H7 (cell line): ENCODE data around the gene UGT3A2. TPM values are rescaled to one million over a fixed set of nuclear protein-coding genes. Genes with fewer than 3 reads are reported as not detected.

ENCODE experiments used
- DNase-seq: peaks from one replicate; pipeline ENCODE4 v3.0.0; 2012
- H3K27me3 ChIP-seq: 2 replicates; pipeline ENCODE4 v1.6.0; 2011; ENCODE audit warnings: mild to moderate bottlenecking, low read length; ENCODE audit not compliant: control insufficient read depth, insufficient read depth
- H3K36me3 ChIP-seq: replicated peaks from 2 replicates; pipeline ENCODE4 v1.5.1; 2011; ENCODE audit warnings: low read length; ENCODE audit not compliant: control insufficient read depth, insufficient read depth
- H3K4me3 ChIP-seq: 2 replicates; pipeline ENCODE4 v1.5.1; 2011; ENCODE audit warnings: low read depth, mild to moderate bottlenecking, control low read depth, low read length, moderate library complexity; ENCODE audit not compliant: insufficient read depth
- total RNA-seq: library from RNA; depleted of rRNA; stranded (reverse); fragments of >200 nt; shearing (Covaris generic); gene quantifications from 2 replicates; pipeline ENCODE4 v1.2.3, GENCODE V29; 2014; rRNA removed

Gene UGT3A2, protein sequence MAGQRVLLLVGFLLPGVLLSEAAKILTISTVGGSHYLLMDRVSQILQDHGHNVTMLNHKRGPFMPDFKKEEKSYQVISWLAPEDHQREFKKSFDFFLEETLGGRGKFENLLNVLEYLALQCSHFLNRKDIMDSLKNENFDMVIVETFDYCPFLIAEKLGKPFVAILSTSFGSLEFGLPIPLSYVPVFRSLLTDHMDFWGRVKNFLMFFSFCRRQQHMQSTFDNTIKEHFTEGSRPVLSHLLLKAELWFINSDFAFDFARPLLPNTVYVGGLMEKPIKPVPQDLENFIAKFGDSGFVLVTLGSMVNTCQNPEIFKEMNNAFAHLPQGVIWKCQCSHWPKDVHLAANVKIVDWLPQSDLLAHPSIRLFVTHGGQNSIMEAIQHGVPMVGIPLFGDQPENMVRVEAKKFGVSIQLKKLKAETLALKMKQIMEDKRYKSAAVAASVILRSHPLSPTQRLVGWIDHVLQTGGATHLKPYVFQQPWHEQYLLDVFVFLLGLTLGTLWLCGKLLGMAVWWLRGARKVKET
- 4.7 and 6.5 TPM in 2 replicates for total RNA-seq

DNA sequence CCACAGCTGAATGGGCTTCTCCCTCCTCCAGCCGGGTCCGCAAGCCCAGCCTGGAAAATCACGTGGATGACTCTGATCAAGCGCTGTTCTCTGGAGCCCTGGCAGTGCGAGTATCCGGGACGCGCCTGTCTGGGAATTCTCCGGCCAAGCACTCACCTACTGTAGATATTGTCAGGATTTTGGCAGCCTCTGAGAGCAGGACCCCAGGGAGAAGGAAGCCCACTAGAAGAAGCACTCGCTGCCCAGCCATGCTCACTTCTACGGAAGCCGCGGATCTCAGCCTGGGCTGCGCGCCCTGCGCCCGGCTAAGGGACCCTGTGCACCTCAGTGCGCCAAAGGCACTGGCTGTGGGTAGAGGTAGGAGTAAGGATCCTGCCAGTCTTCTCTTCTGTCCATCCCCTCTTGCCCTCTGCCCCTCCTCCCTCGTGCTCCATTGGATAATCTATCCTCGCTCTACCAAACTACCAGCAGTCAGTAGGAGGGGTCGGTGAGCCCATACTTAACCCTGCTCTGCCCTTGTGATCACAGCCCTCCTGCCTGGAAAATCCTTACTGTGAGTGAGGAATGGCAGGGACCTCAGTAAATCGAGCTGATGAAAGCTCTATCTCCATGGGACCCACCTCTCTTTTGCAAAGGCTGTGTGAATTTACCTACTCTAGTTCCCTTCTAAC is at the start of gene UGT3A2:
TSS of gene UGT3A2 (minus strand) at position 343 of the 671 bp plus-strand sequence. CDS start at position 250, 93 bp downstream.
- Histone ChIP-seq H3K4me3 (peak within 1 kb of the TSS; percentile 66), H3K27me3 (peaks cover 14% of the 10 kb centered on the region), H3K36me3 (no peaks in the 10 kb centered on the region)
- DNase-seq: peak; percentile 81

DNA sequence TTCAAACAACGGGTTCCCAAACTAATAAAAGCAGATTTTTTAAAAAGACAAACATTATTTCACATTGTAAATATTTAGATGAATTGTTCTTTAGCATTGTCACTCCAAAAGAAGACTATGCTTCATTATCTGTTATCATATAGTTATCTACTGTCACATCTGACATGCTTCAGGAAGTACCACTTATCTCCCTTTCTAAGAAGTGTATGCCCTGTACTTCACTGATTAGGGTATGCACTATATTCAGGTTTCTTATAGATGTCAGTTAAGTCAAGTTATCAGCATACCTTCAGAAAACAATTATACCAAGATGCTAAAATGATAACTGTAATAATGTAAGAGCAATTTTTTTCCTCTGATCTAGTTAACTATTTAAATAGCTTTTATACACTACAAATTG is 44.6 kb upstream of the UGT3A2 start:
- Histone ChIP-seq H3K4me3 (no peak overlapping the region), H3K27me3 (no peaks in the 10 kb centered on the region), H3K36me3 (no peaks in the 10 kb centered on the region)
- DNase-seq: no peak

DNA sequence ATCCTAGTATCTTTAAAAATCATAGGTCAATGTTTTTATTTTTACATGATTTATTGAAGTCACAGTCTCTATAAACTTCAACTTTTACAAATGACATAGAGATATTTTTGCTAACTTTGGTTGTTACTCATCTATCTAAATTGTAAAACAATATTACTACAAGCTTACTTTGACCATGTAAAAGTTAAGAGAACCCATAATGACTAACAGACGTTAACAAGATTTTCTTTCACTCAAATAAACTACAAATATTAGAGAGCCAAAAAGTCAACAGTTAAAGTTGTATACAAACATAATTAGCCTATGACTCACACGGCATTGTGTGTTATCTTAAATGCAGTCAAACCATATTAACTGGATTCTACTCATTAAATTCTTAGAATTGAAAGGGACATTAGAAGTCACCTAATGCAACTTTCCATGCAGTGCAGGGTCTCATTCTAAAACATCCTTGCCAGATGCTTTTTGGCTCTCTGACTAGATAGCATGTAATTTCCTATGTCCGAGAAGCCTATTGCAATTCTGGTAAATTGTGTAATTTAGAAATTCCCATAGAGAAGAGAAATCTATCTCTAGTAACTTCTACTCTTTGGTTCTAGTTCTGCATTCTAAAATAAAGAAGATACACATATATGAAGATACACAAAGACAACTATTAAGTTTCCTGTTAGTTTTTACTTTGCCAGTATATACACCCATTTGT is 42.2 kb upstream of the UGT3A2 start:
- Histone ChIP-seq H3K36me3 (no peaks in the 10 kb centered on the region), H3K27me3 (no peaks in the 10 kb centered on the region), H3K4me3 (no peak overlapping the region)
- no peak for DNase-seq

DNA sequence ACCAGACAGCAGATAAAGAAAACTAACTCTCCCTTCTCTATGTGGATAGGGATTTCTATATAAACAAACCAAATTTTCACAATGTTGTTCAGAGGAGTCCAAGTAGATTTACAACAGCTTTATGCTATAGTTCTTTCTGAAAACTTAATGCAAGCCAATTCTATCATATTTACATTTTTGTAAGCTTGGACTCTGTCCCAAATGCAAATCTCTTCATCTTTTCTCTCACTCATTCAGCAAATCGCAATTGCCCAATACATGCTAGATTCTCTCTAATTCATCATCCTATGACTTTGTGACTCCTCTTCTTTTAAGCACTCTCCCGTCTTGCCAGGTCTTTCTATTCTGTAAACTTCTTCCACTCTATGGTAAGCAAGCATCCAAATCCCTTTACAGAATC is 39.1 kb upstream of the UGT3A2 start:
- no peak for DNase-seq
- Histone ChIP-seq H3K4me3 (no peak overlapping the region), H3K36me3 (no peaks in the 10 kb centered on the region), H3K27me3 (no peaks in the 10 kb centered on the region)

DNA sequence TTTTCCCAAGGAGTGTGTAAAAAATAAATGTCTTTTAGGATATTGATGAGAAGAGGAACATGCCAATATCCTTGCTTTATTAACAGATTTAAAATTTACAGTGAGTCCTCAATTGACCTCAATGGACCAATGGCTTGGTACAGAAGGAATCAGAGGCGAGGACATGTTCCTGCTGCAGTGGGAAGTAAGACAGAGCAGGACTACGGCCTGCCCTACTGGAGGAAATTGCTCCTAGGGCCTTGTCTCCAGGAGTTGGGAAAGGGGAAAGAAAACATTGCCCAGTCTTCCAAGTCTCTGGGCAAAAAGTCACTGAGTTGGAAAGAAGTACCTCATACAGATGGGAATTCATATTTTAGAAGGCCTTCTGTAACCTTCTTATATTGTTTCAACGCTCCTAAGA is 33.1 kb upstream of the UGT3A2 start:
- Histone ChIP-seq H3K36me3 (no peaks in the 10 kb centered on the region), H3K4me3 (no peak overlapping the region), H3K27me3 (no peaks in the 10 kb centered on the region)
- DNase-seq: no peak

DNA sequence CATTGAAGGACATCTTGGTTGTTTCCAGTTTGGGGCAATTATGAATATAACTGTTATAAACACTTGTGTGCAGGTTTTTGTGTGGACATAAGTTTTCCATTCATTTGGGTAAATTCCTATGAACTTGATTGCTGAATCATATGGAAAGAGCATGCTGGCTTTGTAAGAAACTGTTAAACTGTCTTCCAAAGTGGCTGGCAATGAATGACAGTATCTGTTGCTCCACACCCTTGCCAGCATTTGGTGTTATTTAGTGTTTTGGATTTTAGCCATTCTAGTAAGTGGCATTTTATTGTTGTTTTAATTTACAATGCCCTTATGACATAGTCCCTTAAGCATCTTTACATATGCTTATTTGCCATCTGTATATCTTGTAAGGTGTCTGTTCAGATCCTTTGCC is 29.8 kb upstream of the UGT3A2 start:
- DNase-seq: no peak
- no peaks in the 10 kb centered on the region for H3K27me3 ChIP-seq
- H3K36me3 ChIP-seq: no peaks in the 10 kb centered on the region
- no peak overlapping the region for H3K4me3 ChIP-seq

DNA sequence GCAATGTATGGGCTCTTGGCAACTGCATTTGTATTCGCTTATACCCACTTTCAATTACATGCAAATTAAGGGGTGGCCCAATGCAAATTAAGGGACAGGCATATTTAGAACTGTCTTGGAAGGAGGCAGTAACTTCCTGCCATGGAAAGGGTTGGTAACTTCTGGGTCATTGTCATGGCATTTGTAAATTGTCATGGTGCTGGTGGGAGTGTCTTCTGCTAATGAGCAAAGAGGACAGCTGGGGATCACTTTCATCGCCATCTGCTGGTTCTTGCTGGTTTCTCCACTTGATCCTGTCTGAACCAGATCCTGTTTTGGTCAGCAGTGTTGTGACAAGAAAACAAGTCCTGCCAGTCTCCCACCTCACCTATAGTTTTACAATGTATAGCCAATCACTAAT is 23.3 kb upstream of the UGT3A2 start:
- Histone ChIP-seq H3K4me3 (no peak overlapping the region), H3K36me3 (no peaks in the 10 kb centered on the region), H3K27me3 (no peaks in the 10 kb centered on the region)
- no peak for DNase-seq

DNA sequence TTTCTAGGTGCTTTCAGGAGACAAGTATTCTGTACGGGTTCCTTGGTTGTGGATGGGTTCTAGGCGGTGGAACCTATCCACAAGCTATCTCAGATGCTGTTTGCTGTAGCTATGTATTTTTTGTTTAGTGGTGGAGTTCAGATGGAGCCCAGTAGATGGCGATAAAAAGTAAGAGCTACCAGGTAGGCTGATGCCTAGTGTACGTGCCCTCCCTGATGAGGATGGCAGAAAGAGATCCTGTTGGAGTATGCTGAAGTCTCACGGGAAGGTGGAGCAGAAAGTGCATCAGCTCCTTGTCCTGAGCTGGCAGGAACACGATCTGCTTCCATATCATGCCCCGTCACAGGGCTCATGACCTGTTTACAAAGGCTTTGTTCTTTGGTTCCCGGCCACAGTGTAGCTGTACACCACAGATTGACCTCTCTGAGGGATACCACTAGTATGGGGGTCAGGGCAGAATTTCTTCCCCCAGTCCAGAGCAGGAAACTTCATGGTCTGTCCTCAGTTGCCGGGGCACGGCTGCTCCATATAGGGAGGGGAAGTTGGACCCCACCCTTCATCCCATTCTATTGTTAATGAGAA is 12.6 kb upstream of the UGT3A2 start:
- peak; percentile 80 for DNase-seq
- H3K27me3 ChIP-seq: no peaks in the 10 kb centered on the region
- H3K4me3 ChIP-seq: no peak overlapping the region
- H3K36me3 ChIP-seq: no peaks in the 10 kb centered on the region

DNA sequence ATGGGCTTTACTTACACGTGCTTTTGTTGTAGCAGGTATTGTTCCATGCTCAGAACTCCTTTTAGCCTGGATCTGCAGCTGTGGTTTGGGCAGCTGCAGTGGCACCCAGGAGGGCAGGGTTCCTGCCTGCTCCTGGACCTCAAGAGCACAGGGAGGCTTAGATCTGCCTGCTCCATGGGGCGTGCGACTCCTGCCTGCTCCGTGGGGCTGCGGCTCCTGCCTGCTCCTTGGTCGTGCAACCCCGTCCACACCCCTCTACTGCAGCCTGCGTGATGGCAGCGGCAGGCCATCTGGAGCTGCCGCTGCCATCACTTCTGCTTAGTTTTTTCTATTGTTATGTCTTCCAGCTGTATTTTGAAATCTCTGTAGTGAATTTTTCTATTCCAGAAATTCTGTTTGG is 11.7 kb upstream of the UGT3A2 start:
- DNase-seq: no peak

DNA sequence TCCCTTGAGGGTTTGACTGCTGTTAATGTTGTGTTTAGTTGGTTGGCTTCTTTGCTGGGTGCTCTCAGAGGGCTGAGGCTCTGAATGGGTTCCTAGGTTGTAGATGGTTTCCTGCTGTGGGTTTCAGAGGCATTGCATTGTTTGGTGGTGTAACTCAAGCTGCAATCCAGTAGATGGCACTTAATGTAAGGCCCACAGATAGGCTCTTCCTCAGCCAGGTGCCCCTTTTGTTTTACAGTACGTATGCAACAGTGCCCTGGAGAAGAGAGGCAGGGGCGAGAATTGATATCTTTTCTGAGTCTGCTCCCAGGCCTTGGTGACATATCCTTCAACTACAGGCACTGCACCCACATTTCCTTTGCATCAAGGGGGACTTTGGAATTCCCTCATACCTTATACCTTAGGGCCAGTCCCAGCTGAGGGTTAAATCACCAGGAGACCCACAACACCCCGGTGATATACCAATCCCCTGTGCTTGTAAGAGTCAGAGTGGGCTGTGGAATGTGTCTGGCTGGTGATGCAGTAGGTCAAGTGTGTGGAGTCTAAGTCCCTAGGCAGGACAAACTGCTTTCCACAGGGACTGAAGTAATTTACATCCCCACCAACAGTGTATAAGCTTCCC is 7.0 kb upstream of the UGT3A2 start:
- peak; percentile 54 for DNase-seq
- Histone ChIP-seq H3K27me3 (0 out of 2 replicates have a peak, but pooled peaks cover 2% of the 10 kb centered on the region), H3K36me3 (no peaks in the 10 kb centered on the region), H3K4me3 (no peak overlapping the region)

More for the DNA sequence above, 11.7 kb upstream of the UGT3A2 start:
- H3K27me3 ChIP-seq: no peaks in the 10 kb centered on the region
- no peaks in the 10 kb centered on the region for H3K36me3 ChIP-seq
- no peak overlapping the region for H3K4me3 ChIP-seq

DNA sequence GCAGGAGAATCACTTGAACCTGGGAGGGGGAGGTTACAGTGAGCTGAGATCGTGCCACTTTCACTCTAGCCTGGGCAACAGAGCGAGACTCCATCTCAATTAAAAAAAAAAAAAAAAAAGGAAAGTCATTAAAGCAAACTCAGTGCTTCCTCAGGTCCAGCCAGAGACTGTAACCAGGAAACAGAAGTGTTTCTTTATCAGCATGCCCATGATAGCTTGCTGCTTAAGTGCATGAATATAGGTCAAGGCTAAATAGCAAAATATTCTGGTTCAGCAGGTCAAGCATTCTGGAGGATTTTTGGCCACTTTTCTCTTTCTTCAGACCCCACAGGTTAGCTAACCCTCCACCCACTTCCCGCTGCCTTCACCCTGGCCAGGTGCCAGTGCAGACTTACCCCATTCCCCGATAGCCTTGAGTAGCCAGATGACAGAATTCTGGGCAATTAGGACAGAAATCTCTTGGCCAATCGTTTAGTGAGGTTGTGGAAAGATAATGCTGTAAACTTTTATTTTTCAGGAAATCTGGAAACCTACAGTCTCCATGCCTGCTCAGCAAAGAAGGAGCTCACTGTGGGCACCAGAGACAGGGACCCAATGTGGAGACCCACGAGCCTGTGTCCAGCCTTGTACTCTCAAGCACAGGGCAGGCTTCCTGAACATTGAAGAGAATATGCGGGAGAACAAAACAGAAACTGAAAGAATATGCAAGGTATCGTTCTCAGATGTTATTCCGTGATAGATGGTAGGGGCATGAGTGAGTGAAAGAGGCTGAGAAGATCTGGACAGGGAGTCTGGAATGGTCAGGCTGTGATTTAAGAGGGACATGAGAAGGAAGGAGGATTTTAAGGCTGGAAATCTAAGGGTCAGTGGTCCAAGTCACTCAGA is 4.2 kb upstream of the UGT3A2 start:
- no peak for DNase-seq
- peaks cover 4% of the 10 kb centered on the region; the same call in 1 of the 2 replicates for H3K27me3 ChIP-seq
- H3K36me3 ChIP-seq: no peaks in the 10 kb centered on the region
- no peak overlapping the region for H3K4me3 ChIP-seq

DNA sequence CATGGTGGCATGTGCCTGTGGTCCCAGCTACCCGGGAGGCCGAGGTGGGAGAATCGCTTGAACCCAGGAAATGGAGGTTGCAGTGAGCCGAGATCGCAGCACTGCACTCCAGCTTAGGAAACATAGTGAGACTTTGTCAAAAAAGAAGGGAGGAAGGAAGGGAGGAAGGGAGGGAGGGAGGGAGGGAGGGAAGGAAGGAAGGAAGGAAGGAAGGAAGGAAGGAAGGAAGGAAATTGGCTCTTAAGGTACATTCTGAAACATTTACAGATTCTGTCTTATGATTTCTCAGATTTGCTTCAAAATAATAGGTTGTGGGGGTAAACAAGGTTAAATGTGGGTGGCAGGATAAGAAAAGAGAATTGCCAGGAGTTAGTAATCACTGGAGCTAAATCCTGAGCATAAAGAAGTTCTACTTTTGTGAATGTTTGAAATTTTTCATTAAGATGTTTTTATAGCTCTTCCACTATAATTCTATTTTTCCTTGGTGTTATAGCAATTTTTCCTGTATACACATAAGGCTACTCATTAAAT is 2.1 kb upstream of the UGT3A2 start:
- no peak for DNase-seq
- Histone ChIP-seq H3K4me3 (no peak overlapping the region), H3K27me3 (peaks cover 14% of the 10 kb centered on the region), H3K36me3 (no peaks in the 10 kb centered on the region)

DNA sequence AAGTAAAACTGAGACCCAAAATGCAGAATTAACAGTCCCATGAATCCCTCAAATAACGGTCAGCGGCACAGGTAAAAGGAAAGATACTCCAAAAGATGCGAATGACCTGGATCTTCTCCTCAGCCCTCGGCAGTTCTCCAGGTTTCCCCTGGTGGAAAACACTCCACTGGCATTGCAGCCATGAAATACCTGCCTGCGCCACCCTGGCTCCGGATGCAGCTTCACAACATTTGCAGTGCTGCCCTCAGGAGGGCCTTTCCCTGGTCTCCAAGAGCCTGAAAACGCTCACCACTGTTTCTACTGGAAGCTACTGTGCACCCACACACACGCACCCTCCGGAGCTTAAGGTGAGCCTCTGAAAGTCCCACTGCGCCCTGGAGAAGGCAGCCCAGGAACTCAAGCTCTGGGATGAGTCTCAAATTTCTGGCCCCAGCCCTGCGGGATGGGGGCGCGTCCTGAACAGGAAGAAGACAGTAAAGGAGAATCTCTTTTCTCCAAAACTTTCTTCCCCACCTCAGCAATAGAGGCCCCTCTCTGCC is 612 bp downstream of the UGT3A2 start:
- H3K4me3 ChIP-seq: peak overlapping the region; percentile 66
- no peak for DNase-seq
- H3K27me3 ChIP-seq: peaks cover 12% of the 10 kb centered on the region
- H3K36me3 ChIP-seq: no peaks in the 10 kb centered on the region
